ENCODE data around the gene HERC2.

GRCh38 chr15:28265334-28266019 is 56.5 kb downstream of the HERC2 start:
- TF ChIP-seq CTCF (IDR thresholded peaks at IDR 0.05) = no peak
- no peak for TF ChIP-seq POLR2A (IDR thresholded peaks at IDR 0.05)

Measured in sigmoid colon (tissue), 3 donors.